Esophagus squamous epithelium (tissue), 4 donors: ENCODE measurements around the gene PRUNE2.

Source experiments
- CTCF ChIP-seq, 6 experiments: fragments of 450-650 bp in 4 of 6; fragments of 200-600 bp in 2 of 6; sonication (generic) in 2 of 6; IDR thresholded peaks; one replicate each; pipeline ENCODE4 v1.5.1; 2016 to 2019; ENCODE audit warnings: antibody characterized with exemption in 6 of 6, mild to moderate bottlenecking in 4 of 6, moderate library complexity in 4 of 6
- POLR2A ChIP-seq, 4 donors: fragments of 450-650 bp; IDR thresholded peaks; one replicate each; pipeline ENCODE4 v1.6.1; 2017; ENCODE audit warnings: antibody characterized with exemption in 4 of 4, mild to moderate bottlenecking in 4 of 4, moderate library complexity in 3 of 4

GRCh38 chr9:76700916-76701315, 205.0 kb downstream of the PRUNE2 start:
- TF ChIP-seq CTCF (IDR thresholded peaks at IDR 0.05) (no peak), POLR2A (IDR thresholded peaks at IDR 0.05) (no peak)
